HCT116 (cell line): ENCODE data around the gene R3HCC1L.

Experiments used
- CTCF ChIP-seq, 3 experiments: fragments of 200-600 bp in 1 of 3; sonication (generic) in 1 of 3; IDR thresholded peaks in 2 of 3; conservative IDR thresholded peaks in 1 of 3; 2 replicates each; pipeline ENCODE4 v1.5.1; 2012 to 2017; ENCODE audit warnings: low read depth in 2 of 3, low read length in 2 of 3, antibody characterized with exemption in 1 of 3, borderline replicate concordance in 1 of 3, control low read depth in 1 of 3, mild to moderate bottlenecking in 1 of 3, mixed read lengths in 1 of 3, mixed run types in 1 of 3, moderate library complexity in 1 of 3; ENCODE audit not compliant: insufficient read depth in 1 of 3
- EZH2 ChIP-seq: fragments of 200-600 bp; sonication (generic); IDR thresholded peaks from 2 replicates; pipeline ENCODE4 v1.6.1; 2017; ENCODE audit warnings: antibody characterized with exemption, mixed run types

GRCh38 chr10:98217801-98218200 lies 83.3 kb downstream of the R3HCC1L start:
- TF ChIP-seq CTCF (IDR thresholded peaks at IDR 0.05 in 2 of 3, conservative IDR thresholded peaks at IDR 0.05 in 1 of 3; ENCODE audit: borderline replicate concordance in 1 of 3, insufficient read depth in 1 of 3, low read depth in 2 of 3, low read length in 2 of 3) (no peak), EZH2 (no peak)
